Activated CD8-positive, alpha-beta memory T cell treated with anti-CD3 and anti-CD28 coated beads, Interleukin-2, amount 50 U/mL, for 24 hours (primary cell): Measurements from ENCODE around the gene DNAAF8.
"Not testable (repeated sequence)": the region's sequence is repeated elsewhere in the genome, so short reads cannot be mapped to it uniquely, and the experiment has no call there.

Source experiments
- DNase-seq: peaks from one replicate; pipeline ENCODE4 v3.0.0-alpha.2; 2020; ENCODE audit errors: extremely low read depth

The DNAAF8 gene

DNA sequence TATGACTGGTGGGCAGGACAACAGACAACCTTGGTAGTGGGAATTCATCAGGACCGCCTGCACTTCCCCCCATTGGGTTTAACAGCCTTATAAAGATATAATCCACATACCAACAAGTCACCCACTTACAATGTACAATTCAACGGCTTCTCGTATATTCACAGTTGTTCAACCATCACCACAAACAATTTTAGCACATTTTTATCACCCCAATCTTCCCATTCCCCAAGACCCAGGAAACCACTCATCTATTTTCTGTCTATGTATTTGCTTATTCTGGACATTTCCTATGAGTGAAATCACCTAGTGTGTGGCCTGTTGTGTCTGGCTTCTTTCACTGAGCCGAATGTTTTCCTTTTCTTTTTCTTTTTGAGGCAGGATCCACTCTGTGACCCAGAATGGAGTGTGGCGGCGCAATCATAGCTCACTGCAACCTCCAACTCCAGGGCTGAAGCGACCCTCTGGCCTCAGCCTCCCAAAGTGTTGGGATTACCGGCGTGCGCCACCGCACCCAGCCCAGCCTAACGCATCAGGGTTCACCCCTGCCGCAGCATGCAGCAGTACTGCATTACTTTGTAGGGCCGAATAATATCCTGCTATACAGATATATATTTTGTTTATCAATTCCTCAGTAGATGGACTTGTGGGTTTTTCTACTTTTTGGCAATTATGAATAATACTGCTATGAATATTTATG, 11.1 kb upstream of the DNAAF8 start:
- no peak for DNase-seq

DNA sequence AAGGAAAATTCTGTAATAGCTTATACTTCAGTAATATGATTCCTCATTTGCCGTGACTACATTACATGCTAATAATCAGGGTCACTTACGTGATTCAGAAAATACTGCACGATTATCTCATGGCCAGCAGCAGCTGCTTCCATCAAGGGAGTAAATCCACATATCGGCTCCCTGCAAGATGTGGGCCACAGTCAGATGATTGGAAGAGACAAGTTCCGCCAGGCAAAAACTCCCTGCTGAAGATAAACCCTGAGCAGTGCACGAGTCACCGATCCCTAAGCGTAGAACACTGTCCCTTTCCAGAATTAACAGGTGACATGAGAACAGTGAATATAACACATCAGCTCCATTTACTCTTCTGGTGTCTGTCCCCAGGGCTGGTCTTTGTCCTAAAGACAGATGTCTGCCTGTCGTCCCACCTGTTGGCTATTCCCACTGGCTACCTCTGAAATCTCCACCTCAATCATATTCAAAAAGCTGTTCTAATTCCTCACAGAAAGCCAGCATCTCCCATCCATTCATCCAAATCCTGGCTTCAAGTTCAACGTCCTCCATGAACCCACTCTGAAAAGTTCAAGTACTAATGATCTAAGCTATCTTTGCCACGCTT, 9.6 kb upstream of the DNAAF8 start:
- no peak for DNase-seq

DNA sequence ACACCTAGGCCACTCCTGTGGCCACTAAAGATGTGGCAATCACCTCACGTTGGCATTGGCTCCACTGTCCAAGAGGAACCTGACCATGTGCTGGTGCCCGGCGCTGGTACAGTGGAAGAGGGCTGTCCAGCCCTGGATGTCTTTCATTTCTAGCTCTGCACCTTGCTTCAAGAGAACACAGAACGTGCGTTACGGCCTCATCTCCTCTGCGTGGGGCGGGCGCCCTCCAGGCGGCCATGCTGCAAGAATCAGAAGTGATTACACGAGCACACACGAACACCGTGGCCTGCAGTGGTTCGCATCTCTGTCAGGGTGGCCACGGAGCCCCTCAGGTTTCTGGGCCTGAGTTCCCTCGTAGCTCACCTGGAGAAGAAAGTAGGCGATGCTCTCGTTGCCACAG, 7.7 kb upstream of the DNAAF8 start:
- DNase-seq: no peak

GRCh38 chr16:4728676-4729075, 5.7 kb upstream of the DNAAF8 start:
- DNase-seq: no peak

- no peak for DNase-seq
These were observed 4.5 kb upstream of the DNAAF8 start for GRCh38 chr16:4729876-4730275.

DNA sequence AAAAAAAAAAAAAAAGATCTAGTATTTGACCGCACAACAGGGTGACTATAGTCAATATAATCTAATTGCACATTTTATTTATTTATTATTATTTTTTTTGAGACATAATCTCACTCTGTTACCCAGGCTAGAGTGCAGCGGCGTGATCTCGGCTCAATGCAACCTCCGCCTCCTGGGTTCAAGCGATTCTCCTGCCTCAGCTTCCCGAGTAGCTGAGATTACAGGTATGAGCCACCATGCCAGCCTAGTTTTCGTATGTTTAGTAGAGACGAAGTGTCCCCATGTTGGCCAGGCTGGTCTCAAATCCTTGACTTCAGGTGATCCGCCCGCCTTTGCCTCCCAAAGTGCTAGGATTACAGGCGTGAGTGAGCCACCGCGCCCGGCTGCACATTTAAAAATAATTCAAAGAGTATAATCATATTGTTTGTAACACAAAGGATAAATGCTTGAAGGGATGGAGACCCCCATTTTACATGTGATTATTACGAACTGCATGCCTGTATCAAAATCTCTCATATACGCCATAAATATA, 1.1 kb upstream of the DNAAF8 start:
- no peak for DNase-seq

- DNase-seq: no peak
These were observed 632 bp upstream of the DNAAF8 start for GRCh38 chr16:4733747-4734062.

GRCh38 chr16:4734730-4735535, 596 bp downstream of the DNAAF8 start:
- DNase-seq: peak; percentile 79

DNA sequence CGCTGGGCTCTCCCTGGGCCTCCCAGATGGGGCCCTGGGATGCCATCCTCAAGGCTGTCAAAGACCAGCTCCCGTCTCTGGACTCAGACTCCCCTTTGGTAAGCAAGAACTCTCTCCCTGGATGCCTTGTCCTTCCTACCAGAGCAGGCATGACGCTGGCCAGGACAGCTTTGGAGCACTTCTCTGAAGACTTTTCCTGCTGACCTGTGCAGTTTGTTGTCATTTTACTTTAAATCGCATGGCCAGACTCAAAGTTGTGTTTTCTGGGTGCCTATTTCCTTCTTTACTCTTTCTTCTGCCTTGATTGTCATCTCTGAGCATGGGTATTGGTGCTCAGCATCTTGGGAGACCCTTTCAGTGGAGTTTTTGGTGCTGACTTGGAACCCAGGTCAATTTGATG, 2.2 kb downstream of the DNAAF8 start:
- no peak for DNase-seq

- DNase-seq: no peak
These were observed 3.2 kb downstream of the DNAAF8 start for GRCh38 chr16:4737545-4737944.

DNA sequence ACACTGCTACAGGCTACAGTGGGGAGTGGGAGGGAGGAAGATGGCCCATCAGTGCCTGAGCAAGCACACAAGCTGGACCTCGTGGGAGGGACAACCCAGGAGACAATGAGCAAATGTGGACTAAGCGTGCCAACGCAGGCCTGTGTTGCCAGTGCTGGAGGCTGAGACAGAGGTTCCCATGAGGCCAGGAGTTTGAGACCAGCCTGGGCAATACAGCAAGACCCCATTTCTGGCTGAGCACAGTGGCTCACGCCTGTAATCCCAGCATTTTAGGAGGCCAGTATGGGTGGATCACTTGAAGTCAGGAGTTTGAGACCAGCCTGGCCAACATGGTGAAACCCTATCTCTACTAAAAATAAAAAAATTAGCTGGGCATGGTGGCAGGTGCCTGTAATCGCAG, 4.0 kb downstream of the DNAAF8 start:
- DNase-seq: not testable (repeated sequence)

GRCh38 chr16:4743226-4743878, 9.0 kb downstream of the DNAAF8 start:
- DNase-seq: no peak

DNA sequence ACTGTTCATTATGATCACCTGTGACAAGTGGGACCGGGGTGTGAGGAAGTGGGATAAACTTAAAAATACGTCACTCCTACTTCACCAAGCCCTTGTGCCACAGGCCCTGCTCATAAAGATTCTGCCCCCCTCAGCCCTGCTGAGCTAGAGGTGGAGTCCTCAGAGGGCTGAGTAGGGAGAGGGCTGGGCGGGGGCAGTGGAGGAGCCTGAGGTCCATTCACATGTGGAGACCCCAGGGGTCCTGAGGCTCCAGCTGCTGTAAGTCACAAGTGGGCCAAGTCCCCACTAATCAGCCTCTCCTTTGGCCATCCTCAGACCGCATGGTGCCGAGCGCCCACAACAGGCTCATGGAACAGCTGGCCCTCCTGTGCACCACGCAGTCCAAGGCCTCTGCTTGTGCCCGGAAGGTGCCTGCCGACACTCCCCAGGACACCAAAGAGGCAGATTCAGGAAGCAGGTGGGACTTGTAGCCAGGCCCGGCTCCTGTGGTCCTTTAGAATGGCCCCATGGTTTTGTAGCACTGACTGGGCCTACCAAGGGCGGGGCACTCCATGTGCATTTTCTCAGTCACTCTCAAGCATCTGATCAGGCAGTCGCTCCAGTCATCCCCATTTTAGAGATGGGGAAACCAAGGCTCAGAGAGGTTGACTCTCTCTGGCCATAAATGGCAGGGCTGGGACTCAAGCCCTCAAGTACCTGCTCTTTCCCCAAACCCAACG, 10.4 kb downstream of the DNAAF8 start:
- DNase-seq: no peak

GRCh38 chr16:4745274-4745569, 10.9 kb downstream of the DNAAF8 start:
- DNase-seq: no peak

GRCh38 chr16:4746215-4746614, 11.9 kb downstream of the DNAAF8 start:
- no peak for DNase-seq

DNA sequence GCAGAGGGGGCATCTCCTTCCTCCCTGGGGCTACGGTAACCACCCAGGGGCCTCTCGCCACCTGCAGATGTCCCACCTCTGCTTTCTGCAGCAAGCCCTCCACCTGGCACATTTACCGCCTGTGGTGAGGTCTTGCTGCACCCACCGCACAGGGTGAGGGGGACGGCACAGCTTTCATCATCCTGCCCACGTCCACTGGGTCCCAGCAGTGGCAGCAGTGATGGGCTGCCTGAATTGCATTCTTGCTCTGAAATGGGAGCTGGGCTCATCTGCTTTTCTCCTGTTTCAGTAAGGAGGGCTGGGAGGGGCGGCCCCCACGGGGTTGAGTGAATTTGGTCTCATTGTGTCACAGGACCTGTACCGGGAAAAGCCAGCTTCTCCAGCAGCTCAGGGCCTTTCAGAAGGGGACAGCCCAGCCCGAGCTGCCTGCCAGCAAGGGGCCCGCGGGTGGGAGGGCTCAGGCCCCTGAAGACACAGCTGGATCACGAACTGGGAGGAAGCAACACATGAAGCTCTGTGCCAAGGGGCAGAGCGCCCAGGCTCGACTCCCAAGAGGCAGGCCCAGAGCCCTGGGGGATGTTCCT, 12.7 kb downstream of the DNAAF8 start:
- DNase-seq: no peak

- DNase-seq: no peak
These were observed 13.8 kb downstream of the DNAAF8 start for GRCh38 chr16:4747906-4748681.

DNA sequence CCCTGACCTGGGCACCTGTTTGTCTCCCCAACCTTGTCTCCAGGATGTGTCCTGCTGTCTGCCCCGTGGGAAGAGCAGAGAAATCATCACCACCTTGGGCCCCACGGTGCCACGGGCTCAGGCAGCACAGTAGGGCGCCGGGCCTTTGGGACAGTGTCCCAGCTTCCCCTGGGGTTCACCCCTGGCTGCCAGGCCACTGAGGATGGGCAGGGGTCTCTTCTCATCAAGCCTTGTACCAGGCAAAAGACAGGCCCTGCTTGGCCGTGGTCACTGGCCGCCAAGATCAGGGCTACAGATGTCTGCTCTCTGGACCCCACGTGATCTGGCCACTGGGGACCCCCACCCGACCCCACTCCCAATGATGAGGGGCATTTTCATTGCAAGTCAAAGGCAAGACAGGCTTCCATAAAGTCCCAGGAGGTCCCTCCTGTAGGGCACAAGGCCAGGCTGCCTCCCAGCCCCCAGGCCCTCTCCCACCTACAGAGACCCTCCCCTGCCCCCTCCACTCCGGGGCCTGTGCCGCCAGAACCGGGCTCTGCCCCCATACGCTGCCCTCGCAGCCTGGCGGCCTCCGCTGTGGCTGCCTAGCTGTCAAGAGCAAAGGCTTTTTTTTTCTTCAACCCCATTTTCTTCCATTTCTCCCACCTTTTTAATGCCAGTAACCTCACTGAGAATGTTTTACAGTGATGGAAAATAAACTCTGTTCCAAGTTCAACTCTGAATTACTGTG, 14.5 kb downstream of the DNAAF8 start:
- no peak for DNase-seq

GRCh38 chr16:4749700-4750257, 15.4 kb downstream of the DNAAF8 start:
- no peak for DNase-seq

- DNase-seq: no peak
These were observed 16.6 kb downstream of the DNAAF8 start for GRCh38 chr16:4750896-4751295.
